Activated naive CD8-positive, alpha-beta T cell treated with anti-CD3 and anti-CD28 coated beads, Interleukin-2, amount 50 U/mL, for 24 hours (primary cell): ENCODE results near the gene TMEM222.
A peak's percentile ranks its signal among the peaks of the same experiment; 100 is the strongest.
"Not testable (repeated sequence)": the region's sequence is repeated elsewhere in the genome, so short reads cannot be mapped to it uniquely, and the experiment has no call there.

Experiments used
- ATAC-seq: fragments of 150-1000 bp; cut with Tn5 transposase; one replicate; pipeline ENCODE4 v1.10.0; 2021
- DNase-seq: peaks from one replicate; pipeline ENCODE4 v3.0.0; 2021
- H3K27ac Mint-ChIP-seq: one replicate; pipeline ENCODE4 v1.8.0; 2021; ENCODE audit warnings: mild to moderate bottlenecking, mixed read lengths
- H3K27me3 Mint-ChIP-seq: one replicate; pipeline ENCODE4 v1.8.0; 2021; ENCODE audit warnings: mixed read lengths
- H3K36me3 Mint-ChIP-seq: one replicate; pipeline ENCODE4 v1.8.0; 2021; ENCODE audit warnings: low read depth, mixed read lengths
- H3K4me1 Mint-ChIP-seq: one replicate; pipeline ENCODE4 v1.8.0; 2021; ENCODE audit warnings: mixed read lengths
- H3K4me3 Mint-ChIP-seq: one replicate; pipeline ENCODE4 v1.8.0; 2021; ENCODE audit warnings: mild to moderate bottlenecking, moderate library complexity, mixed read lengths
- H3K9me3 Mint-ChIP-seq: one replicate; pipeline ENCODE4 v1.8.0; 2021; ENCODE audit warnings: mixed read lengths

The TMEM222 gene

GRCh38 chr1:27383039-27383605 is 61.2 kb downstream of the TMEM222 start, which contains the start of gene CD164L2:
CD164L2 (minus strand) TSS chr1:27383333; CDS start chr1:27383239, 94 bp downstream.
- Mint-ChIP-seq H3K27me3 (no peaks in the 10 kb centered on the region), H3K27ac (no peak within 1 kb of the TSS), H3K4me1 (peaks cover 2% of the 10 kb centered on the region), H3K9me3 (no peaks in the 10 kb centered on the region), H3K36me3 (no peaks in the 10 kb centered on the region), H3K4me3 (no peak within 1 kb of the TSS)
- peak; percentile 64 for DNase-seq
- ATAC-seq = no peak

GRCh38 chr1:27383661-27384060 is 61.7 kb downstream of the TMEM222 start:
- ATAC-seq (no peak), DNase-seq (no peak)
- no peak overlapping the region for H3K4me3 Mint-ChIP-seq
- peaks cover 2% of the 10 kb centered on the region for H3K4me1 Mint-ChIP-seq
- H3K27ac Mint-ChIP-seq = no peak overlapping the region
- no peaks in the 10 kb centered on the region for H3K36me3 Mint-ChIP-seq
- no peaks in the 10 kb centered on the region for H3K27me3 Mint-ChIP-seq
- H3K9me3 Mint-ChIP-seq = no peaks in the 10 kb centered on the region

GRCh38 chr1:27384797-27385196 is 62.8 kb downstream of the TMEM222 start:
- not testable (repeated sequence) for DNase-seq, H3K27me3 Mint-ChIP-seq, ATAC-seq, H3K4me3 Mint-ChIP-seq, H3K4me1 Mint-ChIP-seq, H3K27ac Mint-ChIP-seq, H3K36me3 Mint-ChIP-seq, H3K9me3 Mint-ChIP-seq
